GM19452 (cell line): ENCODE results near the gene ZNF44.

Experiments used
- ATAC-seq: cut with Tn5 transposase; IDR thresholded peaks from one replicate; pipeline ENCODE4 v1.9.1; 2021; ENCODE audit not compliant: unreplicated experiment

ZNF44 gene

DNA sequence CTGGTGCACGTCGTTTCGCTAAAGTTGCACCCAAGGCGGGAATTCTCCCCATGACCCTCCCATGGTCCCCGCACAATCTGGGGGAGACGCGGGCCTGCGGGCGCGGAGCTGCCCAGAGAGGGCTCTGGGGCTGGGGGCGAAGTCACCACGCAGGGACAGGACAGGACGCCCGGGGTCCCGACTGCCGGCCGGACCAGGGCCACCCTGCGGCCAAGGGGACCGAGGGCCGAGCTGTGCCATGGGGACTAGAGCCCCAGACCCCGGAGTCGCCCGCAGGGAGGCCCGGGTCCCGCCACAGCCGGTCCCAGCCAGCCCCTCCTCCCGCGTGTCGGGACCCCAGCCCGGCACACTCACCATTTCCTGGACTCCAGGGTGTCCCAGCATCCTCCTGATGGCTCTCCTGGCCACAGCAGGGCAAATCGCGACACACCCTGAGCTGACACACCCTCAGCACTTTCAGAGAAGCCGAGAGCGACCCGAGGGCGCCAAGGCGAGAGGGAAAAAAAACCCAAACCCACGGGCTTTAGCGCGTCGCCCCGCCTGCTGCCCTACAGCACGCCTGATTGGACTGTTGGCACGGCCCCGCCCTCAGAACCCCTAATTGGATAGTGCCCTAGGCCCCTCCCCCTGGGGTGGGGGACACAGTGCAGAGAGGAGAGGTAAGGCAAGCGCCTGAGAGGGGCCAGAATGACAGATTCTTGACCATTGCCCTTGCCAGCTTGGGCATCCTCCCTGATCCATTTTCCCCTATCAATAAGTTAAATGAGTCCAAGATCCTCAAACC is 28.6 kb downstream of the ZNF44 start:
- ATAC-seq = no peak

DNA sequence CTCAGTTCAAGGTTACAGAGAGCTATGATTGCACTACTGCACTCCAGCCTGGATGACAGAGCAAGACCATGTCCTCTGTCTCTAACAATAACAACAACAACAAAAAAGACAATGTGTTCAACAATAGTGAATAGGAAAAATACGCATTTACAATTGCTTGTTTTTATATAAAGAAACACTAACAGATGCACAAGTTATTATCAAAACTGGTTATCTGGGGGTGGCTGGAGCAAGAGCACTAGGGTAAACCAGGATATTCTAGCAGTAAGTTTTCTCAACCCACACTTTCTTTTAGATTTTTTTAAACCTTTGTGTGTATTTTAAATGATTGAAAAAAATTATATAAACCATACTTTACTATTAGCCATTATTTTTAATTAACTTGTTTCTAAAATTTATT is 33.1 kb downstream of the ZNF44 start:
- no peak for ATAC-seq

DNA sequence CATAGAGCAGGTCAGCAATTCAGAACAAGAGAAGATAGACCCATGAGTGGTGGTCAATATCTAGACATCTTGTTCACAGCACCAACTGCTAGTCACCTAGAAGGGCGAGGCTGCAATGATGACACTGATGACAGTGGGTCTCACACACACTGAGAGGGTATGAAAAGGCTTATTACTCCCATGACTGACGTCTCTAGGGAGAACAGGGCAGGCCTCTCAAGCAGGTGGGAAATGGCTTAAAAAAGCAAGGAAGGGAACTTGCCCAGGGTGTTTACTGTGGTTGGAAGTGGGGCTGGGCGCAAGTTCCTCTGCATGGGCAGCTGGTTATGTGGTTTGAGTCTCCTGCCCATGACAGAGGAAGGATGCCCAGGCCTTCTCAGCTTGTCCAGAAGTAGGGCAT is 33.8 kb downstream of the ZNF44 start:
- no peak for ATAC-seq

DNA sequence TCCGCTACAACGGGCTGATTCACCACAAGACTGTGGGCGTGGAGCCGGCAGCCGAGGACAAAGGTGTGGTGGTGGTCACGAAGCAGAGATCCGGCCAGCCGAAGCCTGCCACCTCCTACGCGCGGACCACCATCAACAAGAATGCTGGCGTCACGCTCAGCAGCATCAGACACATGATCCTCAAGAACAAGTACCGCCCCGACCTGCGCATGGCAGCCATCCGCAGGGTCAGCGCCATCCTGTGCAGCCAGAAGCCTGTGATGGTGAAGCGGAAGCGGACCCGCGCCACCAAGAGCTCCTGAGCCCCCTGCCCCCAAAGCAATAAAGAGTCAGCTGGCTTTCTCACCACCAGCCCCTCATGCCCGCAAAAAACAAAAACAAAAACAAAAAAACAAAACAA is 34.4 kb downstream of the ZNF44 start:
- no peak for ATAC-seq

DNA sequence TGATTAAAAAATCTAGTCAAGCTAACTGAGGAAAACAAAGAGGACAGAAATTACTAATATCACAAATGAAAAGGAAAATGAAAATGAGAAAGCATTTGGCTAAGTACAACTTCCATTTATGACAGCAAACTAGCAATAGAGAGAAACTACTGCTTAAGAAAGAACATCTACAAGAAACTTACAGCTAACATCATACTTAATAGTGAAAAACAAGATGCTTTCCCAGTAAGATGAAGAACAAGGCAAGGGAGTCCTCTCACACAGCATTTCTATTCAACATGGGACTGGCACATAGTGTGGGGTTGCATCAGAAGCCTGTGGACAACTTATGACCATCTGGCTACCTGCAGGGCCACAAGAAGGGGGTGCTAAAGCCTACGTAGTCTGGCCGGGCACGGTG is 39.3 kb downstream of the ZNF44 start:
- no peak for ATAC-seq

DNA sequence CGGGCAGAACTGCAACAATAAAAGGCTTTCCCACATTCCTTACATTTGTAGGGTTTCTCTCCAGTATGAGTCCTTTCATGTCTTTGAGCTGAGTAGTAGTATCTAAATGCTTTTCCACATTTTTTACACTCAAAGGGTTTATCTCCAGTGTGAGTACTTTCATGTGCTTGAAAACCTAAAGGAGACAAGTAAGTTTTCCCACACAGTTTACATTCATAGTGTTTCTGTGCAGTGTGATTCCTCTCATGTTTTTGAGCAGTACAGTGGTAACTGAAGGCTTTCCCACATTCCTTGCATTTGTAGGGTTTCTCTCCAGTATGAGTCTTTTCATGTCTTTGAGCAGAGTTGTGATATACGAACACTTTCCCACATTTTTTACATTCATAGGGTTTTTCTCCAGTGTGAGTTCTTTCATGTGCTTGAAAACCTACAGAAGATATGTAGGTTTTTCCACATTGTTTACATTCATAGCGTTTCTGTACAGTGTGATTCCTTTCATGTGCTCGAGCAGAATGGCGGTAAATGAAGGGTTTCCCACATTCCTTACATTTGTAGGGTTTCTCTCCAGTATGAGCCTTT is 47.0 kb downstream of the ZNF44 start:
- ATAC-seq = no peak

DNA sequence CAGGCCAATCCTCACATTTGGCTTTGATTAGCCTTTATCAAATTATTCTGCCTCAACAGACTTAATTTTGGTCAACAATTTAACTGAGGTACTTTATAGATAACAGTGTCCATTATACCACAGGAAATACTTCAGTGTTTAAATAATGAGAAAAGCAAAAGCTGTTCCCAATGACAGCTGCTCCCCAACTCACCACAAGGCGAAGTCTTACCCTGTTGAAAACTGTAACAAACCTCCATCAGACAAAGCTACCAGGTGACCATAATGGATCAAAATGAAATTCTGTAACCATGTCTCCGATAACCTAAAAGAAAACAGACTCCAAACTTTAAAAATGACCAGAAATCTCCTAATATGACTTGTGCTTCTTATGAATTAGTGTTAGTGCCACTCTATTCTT is 50.3 kb downstream of the ZNF44 start:
- ATAC-seq = no peak

DNA sequence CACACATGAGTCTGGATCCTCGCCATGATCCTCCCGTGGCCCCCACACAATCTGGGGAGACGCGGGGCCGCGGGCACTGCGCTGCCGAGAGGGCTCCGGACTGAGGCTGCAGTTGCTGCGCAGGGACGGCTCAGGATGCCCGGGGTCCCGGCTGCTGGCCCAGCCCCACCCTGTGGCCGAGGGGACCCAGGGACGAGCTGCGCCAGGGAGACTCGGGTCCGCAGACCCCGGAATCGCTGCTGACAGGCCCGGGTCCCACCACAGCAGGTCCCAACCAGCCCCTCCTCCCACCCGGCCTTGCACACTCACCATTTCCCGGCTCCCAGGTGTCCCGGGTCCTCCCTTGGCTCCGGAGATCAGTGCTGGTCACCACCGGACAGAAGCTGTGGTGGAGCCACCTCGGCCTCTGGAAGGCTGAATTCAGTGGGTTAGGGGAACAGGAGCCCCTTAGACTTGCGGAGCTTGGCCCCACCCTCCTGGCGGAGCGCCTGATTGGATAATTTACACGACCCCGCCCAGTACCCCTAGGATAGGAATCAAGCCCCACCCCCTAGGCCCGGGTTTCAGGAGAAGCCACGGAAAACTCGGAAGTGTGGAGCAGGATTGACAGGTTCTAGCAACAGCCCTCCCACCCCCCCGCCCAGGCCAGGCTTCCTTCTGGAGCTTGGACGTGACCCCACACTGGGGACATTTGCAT is 57.4 kb downstream of the ZNF44 start:
- no peak for ATAC-seq

DNA sequence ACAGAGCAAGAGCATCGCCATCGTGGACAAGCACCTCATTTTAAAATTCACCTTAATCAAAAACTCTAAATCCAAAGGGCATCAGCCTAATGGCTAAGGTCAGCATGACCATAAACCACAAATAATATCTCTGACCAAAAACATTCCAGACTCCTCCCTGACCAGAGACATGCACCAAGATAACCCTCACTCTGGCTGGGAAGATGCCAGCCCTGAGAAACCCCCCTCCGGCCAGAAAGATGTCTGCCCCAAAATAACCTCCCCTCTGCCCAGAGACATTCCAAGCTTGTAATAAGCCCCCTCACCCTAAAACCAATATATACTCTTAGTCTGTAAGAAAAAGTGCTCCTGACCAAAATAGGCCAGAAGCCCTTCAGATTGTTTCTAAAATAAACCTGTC is 61.7 kb downstream of the ZNF44 start:
- ATAC-seq = no peak

DNA sequence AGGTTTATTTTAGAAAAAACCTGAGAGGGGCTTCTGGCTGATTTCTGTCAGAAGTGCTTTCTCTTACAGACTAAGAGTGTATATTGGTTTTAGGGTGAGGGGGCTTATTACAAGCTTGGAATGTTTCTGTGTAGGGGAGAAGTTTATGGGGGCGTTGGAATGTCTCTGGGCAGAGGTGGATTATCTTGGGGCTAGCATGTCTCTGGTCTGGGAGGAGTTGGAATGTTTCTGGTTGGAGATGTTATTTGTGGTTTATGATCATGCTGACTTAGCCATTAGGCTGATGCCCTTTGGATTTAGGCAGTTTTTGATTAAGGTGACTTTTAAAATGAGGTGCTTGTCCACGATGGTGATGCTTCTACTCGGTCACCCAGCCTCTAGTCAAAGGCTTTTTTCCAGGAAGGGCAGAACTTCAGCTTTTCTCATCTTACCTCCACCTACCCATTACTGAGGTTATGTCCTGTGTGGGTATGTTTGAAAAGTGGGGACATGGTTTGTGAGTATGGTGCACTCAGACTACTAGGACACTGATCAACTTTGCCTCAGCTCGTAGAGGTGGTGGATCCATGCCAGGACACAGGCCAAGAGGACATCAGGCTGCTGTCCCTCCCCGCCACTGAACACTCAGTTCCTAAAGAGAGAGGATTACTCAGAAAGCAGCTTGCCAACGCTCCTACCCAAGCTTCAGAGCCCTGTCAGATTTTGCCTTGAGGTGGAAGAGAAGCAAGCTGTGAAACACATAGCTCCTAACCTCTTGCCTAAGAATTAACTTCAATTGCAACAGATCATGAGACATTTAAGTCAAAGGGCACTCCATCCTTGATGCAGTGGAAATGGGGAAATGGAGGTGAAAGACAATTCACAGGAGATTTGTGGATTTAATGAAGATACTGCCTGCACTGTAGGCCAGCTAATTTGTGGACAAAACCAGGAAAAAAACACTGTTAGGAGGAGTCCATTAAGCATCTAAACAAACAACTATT is 63.6 kb downstream of the ZNF44 start:
- ATAC-seq = no peak

DNA sequence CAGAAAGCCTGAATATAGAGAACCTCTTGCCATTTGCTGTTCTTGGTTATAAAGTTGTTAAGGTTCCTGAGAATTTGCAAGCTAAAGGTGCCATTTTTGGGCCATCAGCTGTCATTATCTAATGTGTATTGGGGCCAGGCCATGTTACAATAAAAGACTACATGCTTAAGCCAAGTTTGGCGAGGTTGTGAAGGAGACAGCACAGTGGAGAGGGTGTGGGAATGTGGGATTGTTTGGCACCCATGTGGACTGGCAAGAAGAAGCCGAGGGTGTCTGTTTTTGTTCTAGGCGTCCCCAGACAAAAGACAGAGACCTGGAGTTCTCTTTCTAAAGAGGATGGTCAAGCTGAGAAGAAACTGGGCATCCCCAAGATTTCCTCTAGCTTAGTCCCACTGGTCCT is 64.7 kb downstream of the ZNF44 start:
- ATAC-seq = no peak

DNA sequence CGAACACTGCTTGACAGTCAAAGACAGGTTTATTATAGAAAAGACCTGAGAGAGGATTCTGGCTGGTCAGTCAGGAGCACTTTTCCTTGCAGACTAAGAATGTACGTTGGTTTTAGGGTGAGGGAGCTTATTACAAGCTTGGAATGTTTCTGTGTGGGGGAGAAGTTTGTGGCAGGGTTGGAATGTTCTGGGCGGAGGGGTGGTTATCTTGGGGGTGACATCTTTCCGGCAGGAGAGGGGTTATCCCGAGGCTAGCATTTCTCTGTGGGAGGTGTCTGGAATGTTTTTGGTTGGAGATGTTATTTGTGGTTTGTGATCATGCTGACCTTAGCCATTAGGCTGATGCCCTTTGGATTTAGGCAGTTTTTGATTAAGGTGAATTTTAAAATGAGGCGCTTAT is 70.0 kb downstream of the ZNF44 start:
- no peak for ATAC-seq

DNA sequence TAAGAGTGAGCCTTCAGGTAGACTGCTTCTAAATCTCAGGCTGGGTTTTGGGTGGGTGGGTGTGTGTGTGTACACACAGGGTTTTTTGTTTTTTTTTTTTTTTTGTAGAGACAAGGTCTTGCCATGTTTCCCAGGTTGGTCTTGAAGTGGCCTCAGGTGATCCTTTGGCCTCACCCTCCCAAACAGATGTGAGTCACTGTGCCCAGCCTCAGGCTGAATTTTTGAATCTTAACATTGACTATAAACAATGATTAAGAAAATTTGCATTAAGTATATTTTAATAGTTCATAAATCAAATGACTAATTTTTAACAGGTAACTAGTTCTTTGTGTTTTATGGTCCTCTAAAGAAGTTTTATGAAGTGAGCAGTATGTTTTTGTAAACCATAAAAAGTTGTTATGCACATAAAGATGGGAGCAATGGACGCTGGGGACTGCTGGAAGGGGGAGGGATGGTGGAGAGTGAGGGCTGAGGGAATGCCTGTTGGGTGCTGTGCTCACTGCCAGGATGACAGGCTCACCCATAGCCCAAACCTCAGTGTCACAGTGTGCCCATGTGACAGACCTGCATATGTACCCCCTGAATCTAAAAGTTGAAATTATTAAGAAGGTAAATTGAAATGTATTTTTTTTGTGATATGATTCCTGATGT is 71.6 kb downstream of the ZNF44 start:
- no peak for ATAC-seq
